ENCODE measurements around the gene TMEM174. TPM values are rescaled to one million over a fixed set of nuclear protein-coding genes. Genes with fewer than 3 reads are reported as not detected.

The TMEM174 gene
- polyA plus RNA-seq, 2 donors: not detected

DNA sequence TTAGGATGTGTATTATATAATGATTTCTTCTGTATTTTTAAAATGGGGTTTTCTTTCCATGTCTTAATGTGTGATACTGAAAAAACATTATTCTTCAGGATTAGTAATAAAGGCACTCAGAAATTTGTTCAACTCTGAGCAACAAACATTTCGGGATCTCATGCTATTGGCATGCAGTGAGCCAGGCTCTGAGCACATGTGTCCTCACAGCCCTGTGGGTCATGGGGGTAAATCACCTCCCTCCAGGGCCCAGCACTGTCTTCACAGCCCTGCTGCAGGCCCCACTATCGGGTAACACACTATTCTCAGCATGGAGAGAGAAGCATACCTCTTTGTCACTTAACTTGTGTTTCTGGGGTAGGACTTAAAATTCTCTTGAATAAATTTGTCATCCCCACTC is 14.0 kb downstream of the TMEM174 start:
- peaks cover 0 to 2% of the 10 kb centered on the region in 2 donors for H3K9me3 ChIP-seq (ENCODE audit: control insufficient read depth in 2 of 2, insufficient read depth in 1 of 2, low read depth in 1 of 2, low read length in 1 of 2)
- H3K4me3 ChIP-seq (ENCODE audit: low read depth in 1 of 2, low read length in 2 of 2): no peak overlapping the region
- no peaks in the 10 kb centered on the region for H3K4me1 ChIP-seq (ENCODE audit: control insufficient read depth in 2 of 2, insufficient read depth in 2 of 2, low read length in 1 of 2)
- no peak overlapping the region for H3K27ac ChIP-seq (ENCODE audit: low read depth in 2 of 2, low read length in 1 of 2)
- H3K27me3 ChIP-seq (ENCODE audit: control insufficient read depth in 1 of 2, insufficient read depth in 2 of 2, low read length in 2 of 2): no peaks in the 10 kb centered on the region
- H3K36me3 ChIP-seq (ENCODE audit: control insufficient read depth in 2 of 2, insufficient read depth in 2 of 2, low read length in 1 of 2): no peaks in the 10 kb centered on the region
- 84 to 86% methylated on average over 2 of the region's 2 CpGs for WGBS, 2 donors

DNA sequence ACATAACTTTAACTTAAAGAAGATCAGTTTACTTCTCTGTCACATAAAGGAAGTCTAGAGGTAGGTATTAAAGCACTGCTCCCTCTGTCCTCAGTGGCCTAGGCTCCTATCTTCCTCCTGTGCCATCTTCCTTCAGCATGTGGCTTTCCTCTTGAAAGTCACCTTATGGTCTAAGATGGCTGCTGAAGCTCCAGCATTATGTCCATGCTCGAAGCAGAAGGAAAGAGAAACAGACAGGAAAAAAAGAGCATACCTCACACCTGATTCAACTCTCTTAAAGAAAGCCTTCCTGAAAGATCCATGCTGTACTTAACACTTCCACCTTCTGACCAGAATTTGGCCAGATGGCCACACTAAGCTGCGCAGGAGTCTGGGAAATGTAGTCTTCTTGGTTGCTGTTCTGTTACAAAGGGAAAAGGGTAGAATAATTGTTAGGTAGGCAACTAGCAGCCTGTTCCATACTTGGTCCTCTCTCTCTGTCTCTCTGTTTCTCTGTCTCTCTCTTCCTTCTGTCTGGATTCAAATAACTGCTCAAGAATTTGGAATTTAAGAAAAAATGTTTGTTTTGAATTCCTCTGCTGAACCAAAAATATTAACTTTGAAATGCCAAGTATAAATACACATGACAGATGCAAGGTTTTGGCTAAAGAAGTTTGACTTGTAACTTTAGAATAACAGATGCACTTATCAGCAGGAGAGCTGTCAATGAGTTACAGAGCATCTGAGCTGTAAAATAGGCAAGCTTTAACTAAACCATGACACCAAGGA is 16.0 kb downstream of the TMEM174 start:
- Histone ChIP-seq H3K9me3 (ENCODE audit: control insufficient read depth in 2 of 2, insufficient read depth in 1 of 2, low read depth in 1 of 2, low read length in 1 of 2) (peaks cover 0 to 2% of the 10 kb centered on the region in 2 donors), H3K4me3 (ENCODE audit: low read depth in 1 of 2, low read length in 2 of 2) (no peak overlapping the region), H3K4me1 (ENCODE audit: control insufficient read depth in 2 of 2, insufficient read depth in 2 of 2, low read length in 1 of 2) (no peaks in the 10 kb centered on the region), H3K27me3 (ENCODE audit: control insufficient read depth in 1 of 2, insufficient read depth in 2 of 2, low read length in 2 of 2) (no peaks in the 10 kb centered on the region), H3K36me3 (ENCODE audit: control insufficient read depth in 2 of 2, insufficient read depth in 2 of 2, low read length in 1 of 2) (no peaks in the 10 kb centered on the region), H3K27ac (ENCODE audit: low read depth in 2 of 2, low read length in 1 of 2) (no peak overlapping the region)
- 61 to 79% methylated on average over 2 of the region's 2 CpGs for WGBS, 2 donors

DNA sequence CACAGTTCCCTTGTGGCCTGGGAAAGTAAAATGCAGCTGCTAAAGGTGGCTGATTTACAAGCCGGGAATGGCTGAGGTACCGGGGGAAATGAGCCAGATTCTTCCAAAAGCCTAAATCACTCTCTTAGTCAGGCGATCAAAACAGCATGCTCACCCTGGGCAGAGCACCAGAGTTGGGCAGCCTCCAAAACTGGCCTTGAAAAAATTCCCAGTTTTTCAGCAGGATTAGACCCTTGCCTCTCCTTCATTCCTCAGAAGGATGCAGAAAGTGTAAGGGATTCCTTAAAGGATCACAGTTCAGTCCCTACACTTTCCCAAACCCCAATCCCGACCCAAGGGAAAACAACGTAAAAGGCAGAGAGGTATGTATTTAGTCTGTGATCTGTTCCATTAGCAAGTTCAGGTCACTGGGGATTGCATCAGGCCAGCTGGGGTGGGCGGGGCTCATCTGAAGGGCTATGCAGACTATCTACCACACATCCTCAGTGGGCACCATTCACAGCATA is 16.9 kb downstream of the TMEM174 start:
- H3K4me3 ChIP-seq (ENCODE audit: low read depth in 1 of 2, low read length in 2 of 2): no peak overlapping the region
- H3K4me1 ChIP-seq (ENCODE audit: control insufficient read depth in 2 of 2, insufficient read depth in 2 of 2, low read length in 1 of 2): no peaks in the 10 kb centered on the region
- H3K9me3 ChIP-seq (ENCODE audit: control insufficient read depth in 2 of 2, insufficient read depth in 1 of 2, low read depth in 1 of 2, low read length in 1 of 2): no peaks in the 10 kb centered on the region
- H3K27me3 ChIP-seq (ENCODE audit: control insufficient read depth in 1 of 2, insufficient read depth in 2 of 2, low read length in 2 of 2): no peaks in the 10 kb centered on the region
- WGBS, 2 donors: 64 to 68% methylated on average over 6 of the region's 6 CpGs
- H3K27ac ChIP-seq (ENCODE audit: low read depth in 2 of 2, low read length in 1 of 2): no peak overlapping the region
- H3K36me3 ChIP-seq (ENCODE audit: control insufficient read depth in 2 of 2, insufficient read depth in 2 of 2, low read length in 1 of 2): no peaks in the 10 kb centered on the region

DNA sequence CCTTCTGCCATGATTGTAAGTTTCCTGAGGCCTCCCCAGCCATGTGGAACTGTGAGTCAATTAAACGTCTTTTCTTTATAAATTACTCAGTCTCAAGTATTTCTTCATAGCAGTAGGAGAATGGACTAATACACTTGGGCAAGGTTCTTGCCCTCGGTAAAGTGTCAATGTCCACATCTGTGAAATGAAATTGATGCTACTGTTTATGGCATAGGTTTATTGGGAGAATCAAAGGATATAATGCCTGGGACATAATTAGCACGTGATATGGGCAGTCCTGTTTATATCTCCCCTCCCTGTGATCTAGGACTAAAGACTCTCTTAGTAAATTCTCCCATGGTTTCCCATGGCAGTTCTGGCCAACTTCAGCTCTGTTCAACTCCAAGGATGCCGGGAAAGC is 19.4 kb downstream of the TMEM174 start:
- 81 to 86% methylated on average over 4 of the region's 4 CpGs for WGBS, 2 donors
- Histone ChIP-seq H3K4me1 (ENCODE audit: control insufficient read depth in 2 of 2, insufficient read depth in 2 of 2, low read length in 1 of 2) (no peaks in the 10 kb centered on the region), H3K4me3 (ENCODE audit: low read depth in 1 of 2, low read length in 2 of 2) (no peak overlapping the region), H3K27ac (ENCODE audit: low read depth in 2 of 2, low read length in 1 of 2) (no peak overlapping the region), H3K9me3 (ENCODE audit: control insufficient read depth in 2 of 2, insufficient read depth in 1 of 2, low read depth in 1 of 2, low read length in 1 of 2) (no peaks in the 10 kb centered on the region), H3K27me3 (ENCODE audit: control insufficient read depth in 1 of 2, insufficient read depth in 2 of 2, low read length in 2 of 2) (no peaks in the 10 kb centered on the region), H3K36me3 (ENCODE audit: control insufficient read depth in 2 of 2, insufficient read depth in 2 of 2, low read length in 1 of 2) (no peaks in the 10 kb centered on the region)

DNA sequence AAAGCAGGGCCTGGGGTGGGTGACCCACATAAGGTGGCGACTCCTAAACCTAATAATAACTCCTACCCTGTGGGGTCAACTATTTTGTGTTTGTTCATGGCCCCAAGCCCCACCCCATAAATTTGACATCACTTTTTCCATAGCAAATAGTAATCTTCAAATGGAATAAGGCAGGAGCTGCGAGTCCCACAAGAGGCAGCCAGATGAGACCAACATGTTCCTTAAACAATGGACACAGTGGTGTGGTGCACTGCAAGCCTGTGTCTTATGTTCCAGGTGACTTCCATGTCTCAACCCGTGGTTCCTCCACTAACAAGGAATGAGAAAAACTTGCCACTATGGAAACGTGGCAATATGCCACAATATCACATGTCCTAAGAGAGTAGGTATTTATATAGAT is 20.6 kb downstream of the TMEM174 start:
- Histone ChIP-seq H3K27me3 (ENCODE audit: control insufficient read depth in 1 of 2, insufficient read depth in 2 of 2, low read length in 2 of 2) (no peaks in the 10 kb centered on the region), H3K36me3 (ENCODE audit: control insufficient read depth in 2 of 2, insufficient read depth in 2 of 2, low read length in 1 of 2) (no peaks in the 10 kb centered on the region), H3K27ac (ENCODE audit: low read depth in 2 of 2, low read length in 1 of 2) (no peak overlapping the region), H3K9me3 (ENCODE audit: control insufficient read depth in 2 of 2, insufficient read depth in 1 of 2, low read depth in 1 of 2, low read length in 1 of 2) (no peaks in the 10 kb centered on the region), H3K4me1 (ENCODE audit: control insufficient read depth in 2 of 2, insufficient read depth in 2 of 2, low read length in 1 of 2) (no peaks in the 10 kb centered on the region), H3K4me3 (ENCODE audit: low read depth in 1 of 2, low read length in 2 of 2) (no peak overlapping the region)
- WGBS, 2 donors: 65 to 79% methylated on average over 4 of the region's 4 CpGs

DNA sequence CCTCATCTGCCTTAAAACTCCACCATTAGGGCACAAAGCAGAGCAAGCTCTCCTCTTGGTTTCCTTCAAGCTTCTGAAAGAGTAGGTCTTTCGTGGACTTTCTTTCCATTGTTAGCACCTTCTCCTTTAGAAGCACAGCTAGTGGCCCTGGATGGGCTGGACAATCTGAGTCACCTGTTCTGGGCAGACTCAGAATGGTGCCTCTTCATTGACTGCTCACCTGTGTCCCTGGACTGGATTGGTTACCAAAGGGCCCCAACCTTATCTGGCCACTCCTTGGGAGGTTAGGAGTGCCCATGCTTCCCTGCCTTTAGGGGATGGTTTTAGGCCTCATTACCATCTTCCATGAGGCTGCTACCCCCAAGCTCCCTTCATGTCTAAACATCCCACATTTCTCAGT is 23.2 kb downstream of the TMEM174 start:
- Histone ChIP-seq H3K4me3 (ENCODE audit: low read depth in 1 of 2, low read length in 2 of 2) (no peak overlapping the region), H3K36me3 (ENCODE audit: control insufficient read depth in 2 of 2, insufficient read depth in 2 of 2, low read length in 1 of 2) (no peaks in the 10 kb centered on the region), H3K27ac (ENCODE audit: low read depth in 2 of 2, low read length in 1 of 2) (no peak overlapping the region), H3K9me3 (ENCODE audit: control insufficient read depth in 2 of 2, insufficient read depth in 1 of 2, low read depth in 1 of 2, low read length in 1 of 2) (no peaks in the 10 kb centered on the region), H3K27me3 (ENCODE audit: control insufficient read depth in 1 of 2, insufficient read depth in 2 of 2, low read length in 2 of 2) (no peaks in the 10 kb centered on the region), H3K4me1 (ENCODE audit: control insufficient read depth in 2 of 2, insufficient read depth in 2 of 2, low read length in 1 of 2) (no peaks in the 10 kb centered on the region)
- WGBS, 2 donors: 91% methylated on average over 1 of the region's 1 CpG

DNA sequence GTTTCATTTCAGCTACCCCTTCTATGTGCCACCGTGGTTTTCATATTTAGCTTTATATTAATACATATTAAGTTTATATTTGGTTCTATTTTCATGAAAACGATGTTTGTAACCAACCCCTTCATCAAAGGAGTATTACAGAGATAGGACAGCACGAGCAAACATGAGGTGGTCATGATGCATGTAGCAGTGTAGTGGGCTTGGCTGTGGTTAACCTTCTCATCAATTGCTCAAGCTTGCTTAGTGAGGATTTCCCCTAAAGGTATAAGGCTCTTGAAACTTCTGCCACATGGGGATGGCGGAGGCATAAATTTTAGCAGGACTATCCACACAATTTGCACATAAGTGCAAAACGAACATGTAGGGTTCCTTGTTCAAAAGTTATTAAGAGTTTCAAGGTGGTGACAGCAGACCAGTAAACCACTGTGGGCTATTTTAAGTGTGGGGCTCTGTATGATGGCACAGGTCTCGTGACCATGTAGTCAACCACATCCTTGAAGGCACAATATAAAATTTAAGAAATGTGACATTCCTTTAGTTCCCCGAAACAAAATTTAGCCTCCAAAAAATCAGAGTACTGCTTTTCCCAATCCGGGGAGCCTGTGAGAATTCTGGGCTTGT is 24.8 kb downstream of the TMEM174 start:
- 74 to 78% methylated on average over 8 of the region's 8 CpGs for WGBS, 2 donors
- no peaks in the 10 kb centered on the region for H3K27me3 ChIP-seq (ENCODE audit: control insufficient read depth in 1 of 2, insufficient read depth in 2 of 2, low read length in 2 of 2)
- no peaks in the 10 kb centered on the region for H3K36me3 ChIP-seq (ENCODE audit: control insufficient read depth in 2 of 2, insufficient read depth in 2 of 2, low read length in 1 of 2)
- H3K4me3 ChIP-seq (ENCODE audit: low read depth in 1 of 2, low read length in 2 of 2): no peak overlapping the region
- H3K9me3 ChIP-seq (ENCODE audit: control insufficient read depth in 2 of 2, insufficient read depth in 1 of 2, low read depth in 1 of 2, low read length in 1 of 2): no peaks in the 10 kb centered on the region
- H3K4me1 ChIP-seq (ENCODE audit: control insufficient read depth in 2 of 2, insufficient read depth in 2 of 2, low read length in 1 of 2): no peaks in the 10 kb centered on the region
- H3K27ac ChIP-seq (ENCODE audit: low read depth in 2 of 2, low read length in 1 of 2): no peak overlapping the region

DNA sequence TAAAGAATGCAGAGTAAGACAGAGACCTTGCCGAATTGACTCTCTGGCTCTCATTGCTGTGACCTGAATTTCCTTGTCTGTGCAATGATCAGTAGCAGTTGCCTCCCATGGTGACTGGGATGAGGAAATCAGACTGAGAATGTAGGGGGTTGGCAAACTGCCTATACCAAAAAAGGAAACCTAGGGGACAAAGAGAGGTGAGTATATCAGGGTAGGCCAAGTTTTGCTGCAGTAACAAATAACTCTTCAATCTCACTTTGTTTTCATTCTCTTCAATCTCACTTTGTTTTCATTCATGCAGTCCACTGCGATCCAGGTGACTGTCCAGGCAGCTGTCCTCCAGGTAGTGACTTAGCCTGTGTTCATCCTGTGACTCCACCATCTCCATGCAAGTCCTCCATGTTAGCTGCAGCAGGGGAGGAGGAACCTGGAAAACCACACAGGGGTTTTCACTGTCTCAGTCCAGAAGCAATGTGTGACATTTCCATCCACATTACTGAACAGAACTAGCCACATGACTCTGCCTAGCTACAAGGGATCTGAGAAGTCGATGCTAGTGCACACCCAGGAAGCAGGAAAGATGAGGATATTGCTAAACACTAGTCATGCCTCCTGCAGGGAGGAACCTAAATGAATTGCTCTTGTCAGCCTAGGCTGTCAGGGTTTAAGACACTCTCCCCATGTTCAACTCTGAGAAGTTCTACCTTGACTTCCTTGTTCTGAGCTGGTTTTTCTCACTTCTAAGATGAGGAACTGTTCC is 26.0 kb downstream of the TMEM174 start:
- Histone ChIP-seq H3K4me1 (ENCODE audit: control insufficient read depth in 2 of 2, insufficient read depth in 2 of 2, low read length in 1 of 2) (no peaks in the 10 kb centered on the region), H3K4me3 (ENCODE audit: low read depth in 1 of 2, low read length in 2 of 2) (no peak overlapping the region), H3K27me3 (ENCODE audit: control insufficient read depth in 1 of 2, insufficient read depth in 2 of 2, low read length in 2 of 2) (no peaks in the 10 kb centered on the region), H3K9me3 (ENCODE audit: control insufficient read depth in 2 of 2, insufficient read depth in 1 of 2, low read depth in 1 of 2, low read length in 1 of 2) (no peaks in the 10 kb centered on the region), H3K36me3 (ENCODE audit: control insufficient read depth in 2 of 2, insufficient read depth in 2 of 2, low read length in 1 of 2) (no peaks in the 10 kb centered on the region), H3K27ac (ENCODE audit: low read depth in 2 of 2, low read length in 1 of 2) (no peak overlapping the region)
- WGBS, 2 donors: 86 to 92% methylated on average over 3 of the region's 3 CpGs

DNA sequence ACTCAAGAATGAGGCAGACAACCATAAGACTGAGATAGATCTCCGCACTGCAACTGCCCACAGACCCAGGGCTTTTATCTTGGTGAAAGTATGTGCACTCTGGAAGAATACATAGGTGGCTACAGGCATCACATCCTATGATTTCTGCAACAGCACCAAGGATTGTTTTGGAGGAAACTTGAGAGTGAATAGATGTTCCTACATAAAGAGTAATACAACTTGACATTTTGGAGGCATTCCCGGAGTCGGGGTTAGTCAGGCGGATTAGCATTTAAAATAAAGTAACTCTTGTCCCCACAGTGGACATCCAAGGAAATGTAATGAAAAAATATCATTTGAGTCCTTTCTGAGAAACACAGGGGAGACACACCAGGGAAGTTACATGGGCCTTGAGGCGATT is 26.7 kb downstream of the TMEM174 start:
- 85 to 86% methylated on average over 5 of the region's 5 CpGs for WGBS, 2 donors
- Histone ChIP-seq H3K9me3 (ENCODE audit: control insufficient read depth in 2 of 2, insufficient read depth in 1 of 2, low read depth in 1 of 2, low read length in 1 of 2) (no peaks in the 10 kb centered on the region), H3K4me3 (ENCODE audit: low read depth in 1 of 2, low read length in 2 of 2) (no peak overlapping the region), H3K4me1 (ENCODE audit: control insufficient read depth in 2 of 2, insufficient read depth in 2 of 2, low read length in 1 of 2) (no peaks in the 10 kb centered on the region), H3K27ac (ENCODE audit: low read depth in 2 of 2, low read length in 1 of 2) (no peak overlapping the region), H3K27me3 (ENCODE audit: control insufficient read depth in 1 of 2, insufficient read depth in 2 of 2, low read length in 2 of 2) (no peaks in the 10 kb centered on the region), H3K36me3 (ENCODE audit: control insufficient read depth in 2 of 2, insufficient read depth in 2 of 2, low read length in 1 of 2) (no peaks in the 10 kb centered on the region)
